Measurements from ENCODE around the gene PSMG3.

The PSMG3 gene

DNA sequence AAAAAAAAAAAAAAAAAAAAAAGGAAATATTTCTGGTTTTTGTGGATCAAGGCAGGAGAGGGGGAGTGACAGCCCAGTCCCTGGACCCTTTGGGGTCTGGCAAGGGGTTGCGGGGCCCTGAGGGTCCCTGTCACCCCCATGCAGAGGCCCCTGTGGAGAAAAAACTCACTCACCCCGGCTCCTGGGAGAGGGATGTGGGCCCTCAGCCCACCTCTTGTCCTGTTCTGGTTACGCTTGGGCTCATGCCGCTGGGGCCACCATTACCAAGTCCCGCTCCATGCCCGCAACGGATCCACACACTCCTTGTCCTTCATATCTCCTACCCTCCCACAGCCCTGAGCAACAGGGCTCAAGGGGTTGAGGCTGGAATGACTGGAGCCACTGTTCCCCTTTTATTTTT, 12.8 kb downstream of the PSMG3 start:
- TF ChIP-seq, protein P1, sequence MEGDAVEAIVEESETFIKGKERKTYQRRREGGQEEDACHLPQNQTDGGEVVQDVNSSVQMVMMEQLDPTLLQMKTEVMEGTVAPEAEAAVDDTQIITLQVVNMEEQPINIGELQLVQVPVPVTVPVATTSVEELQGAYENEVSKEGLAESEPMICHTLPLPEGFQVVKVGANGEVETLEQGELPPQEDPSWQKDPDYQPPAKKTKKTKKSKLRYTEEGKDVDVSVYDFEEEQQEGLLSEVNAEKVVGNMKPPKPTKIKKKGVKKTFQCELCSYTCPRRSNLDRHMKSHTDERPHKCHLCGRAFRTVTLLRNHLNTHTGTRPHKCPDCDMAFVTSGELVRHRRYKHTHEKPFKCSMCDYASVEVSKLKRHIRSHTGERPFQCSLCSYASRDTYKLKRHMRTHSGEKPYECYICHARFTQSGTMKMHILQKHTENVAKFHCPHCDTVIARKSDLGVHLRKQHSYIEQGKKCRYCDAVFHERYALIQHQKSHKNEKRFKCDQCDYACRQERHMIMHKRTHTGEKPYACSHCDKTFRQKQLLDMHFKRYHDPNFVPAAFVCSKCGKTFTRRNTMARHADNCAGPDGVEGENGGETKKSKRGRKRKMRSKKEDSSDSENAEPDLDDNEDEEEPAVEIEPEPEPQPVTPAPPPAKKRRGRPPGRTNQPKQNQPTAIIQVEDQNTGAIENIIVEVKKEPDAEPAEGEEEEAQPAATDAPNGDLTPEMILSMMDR (IDR thresholded peaks at IDR 0.05; ENCODE audit: insufficient read depth, low read length, missing control alignments), result no peak
- ChIA-PET CTCF (interaction anchor here (2.1 kb wide), 1 partner anchor 13 kb away, joined by 8 read pairs; no protein-coding TSS in a partner anchor), POLR2A (no interaction called here)
- H3K4me3 ChIP-seq (ENCODE audit: low read depth, low read length), result no peak overlapping the region
- DNase-seq (ENCODE audit: low read depth, low spot score), result no peak

DNA sequence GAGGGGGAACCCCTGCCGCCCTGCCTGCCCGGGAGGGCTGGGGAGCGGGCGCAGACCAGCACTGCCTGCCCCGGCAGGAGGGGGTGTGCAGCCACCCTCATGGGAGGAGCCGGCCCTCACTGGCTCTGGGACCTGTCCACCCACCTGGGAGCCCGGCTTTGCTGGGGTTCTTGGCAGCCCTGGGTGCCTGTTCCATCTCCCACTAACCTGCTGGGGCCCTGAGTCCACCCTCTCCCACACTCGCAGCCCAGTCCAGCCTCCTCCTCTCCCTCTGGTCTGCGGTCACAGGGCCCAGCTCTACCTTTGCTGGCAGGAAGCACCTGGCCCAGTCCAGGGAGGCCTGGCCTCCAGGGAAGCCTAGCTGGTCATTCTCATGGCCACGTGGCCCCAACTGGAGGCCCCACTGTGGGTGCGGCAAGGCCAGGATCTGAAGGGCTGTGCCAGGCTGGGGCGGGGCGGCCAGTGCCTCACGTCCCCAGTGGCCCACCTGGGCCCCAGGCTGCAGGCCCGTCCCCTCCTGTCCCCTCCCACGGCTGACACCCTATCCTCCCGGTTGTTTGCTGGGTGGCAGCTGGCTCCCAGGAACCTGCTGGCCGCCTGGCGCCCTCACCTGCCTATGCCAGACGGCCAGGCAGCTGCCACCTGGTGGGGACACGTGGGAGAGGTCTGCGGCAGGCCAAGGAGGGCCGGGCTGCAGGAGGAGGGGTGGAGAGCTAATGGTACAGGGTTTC, 13.9 kb downstream of the PSMG3 start, which contains the start of gene TMEM184A:
TSS of gene TMEM184A (minus strand) at position 393 of the 731 bp plus-strand sequence. CDS start 721 bp downstream, outside the sequence.
- CTCF ChIA-PET, result interaction anchor here (0.9 to 2.1 kb wide), 5 partner anchors 12 to 52 kb away, joined by 3 to 8 read pairs (median 5); no protein-coding TSS in a partner anchor
- POLR2A ChIA-PET, result interaction anchor here (1.2 kb wide), 1 partner anchor 97 kb away, joined by 3 read pairs; the partner anchor contains the start of gene MICALL2
- TF ChIP-seq, protein P1 (IDR thresholded peaks at IDR 0.05; ENCODE audit: insufficient read depth, low read length, missing control alignments), result peak; percentile 35
- H3K4me3 ChIP-seq (ENCODE audit: low read depth, low read length), result 0 out of 2 replicates have a peak within 1 kb of the TSS, but pooled peaks have one; percentile 6
- DNase-seq (ENCODE audit: low read depth, low spot score), result no peak

DNA sequence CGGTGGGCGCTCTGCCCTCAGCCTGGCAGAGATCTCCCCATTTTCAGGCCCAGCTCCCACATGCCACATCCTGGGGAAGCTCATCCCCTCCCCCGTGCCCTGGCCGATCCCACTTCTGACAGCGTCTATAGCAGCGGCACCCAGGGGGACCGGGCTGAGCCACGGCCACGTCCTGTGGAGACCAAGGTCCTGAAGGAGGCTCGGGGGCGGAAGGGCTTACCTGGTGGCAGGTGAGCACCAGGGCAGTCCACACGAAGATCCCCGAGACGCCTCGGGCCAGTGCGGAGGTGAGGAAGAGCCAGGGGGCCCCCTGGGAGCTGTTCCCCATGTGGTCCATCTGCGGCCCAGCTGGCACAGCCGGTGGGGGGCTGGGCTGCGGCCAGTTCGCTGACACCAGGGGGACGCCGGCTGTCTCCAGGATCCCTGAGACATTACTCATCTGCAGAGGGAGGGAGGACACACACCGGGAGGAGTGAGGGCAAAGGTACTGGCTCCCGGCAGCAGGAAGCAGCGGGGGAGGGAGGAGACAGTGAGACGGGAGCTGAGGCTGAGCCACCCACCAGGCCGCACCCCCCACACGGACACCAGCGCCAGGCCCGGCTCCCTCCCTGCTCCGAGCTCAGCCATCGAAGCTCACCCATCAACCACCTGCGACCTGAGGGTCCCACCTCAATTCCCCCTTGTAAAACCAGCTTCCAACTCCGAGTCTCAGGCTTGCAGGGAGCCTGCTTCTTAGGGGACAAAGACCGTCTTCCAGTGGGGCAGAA, 14.6 kb downstream of the PSMG3 start:
- ChIA-PET CTCF (interaction anchor here (0.9 to 2.1 kb wide), 6 partner anchors 12 to 52 kb away, joined by 3 to 8 read pairs (median 5); no protein-coding TSS in a partner anchor), POLR2A (interaction anchor here (1.2 to 1.3 kb wide), 2 partner anchors 18 to 96 kb away, joined by 3 read pairs; partner anchors contain the start of gene MICALL2)
- TF ChIP-seq, protein P1 (IDR thresholded peaks at IDR 0.05; ENCODE audit: insufficient read depth, low read length, missing control alignments), result no peak
- DNase-seq (ENCODE audit: low read depth, low spot score), result peak; percentile 36
- 0 out of 2 replicates have a peak overlapping the region, but pooled peaks have one; percentile 6 for H3K4me3 ChIP-seq (ENCODE audit: low read depth, low read length)

DNA sequence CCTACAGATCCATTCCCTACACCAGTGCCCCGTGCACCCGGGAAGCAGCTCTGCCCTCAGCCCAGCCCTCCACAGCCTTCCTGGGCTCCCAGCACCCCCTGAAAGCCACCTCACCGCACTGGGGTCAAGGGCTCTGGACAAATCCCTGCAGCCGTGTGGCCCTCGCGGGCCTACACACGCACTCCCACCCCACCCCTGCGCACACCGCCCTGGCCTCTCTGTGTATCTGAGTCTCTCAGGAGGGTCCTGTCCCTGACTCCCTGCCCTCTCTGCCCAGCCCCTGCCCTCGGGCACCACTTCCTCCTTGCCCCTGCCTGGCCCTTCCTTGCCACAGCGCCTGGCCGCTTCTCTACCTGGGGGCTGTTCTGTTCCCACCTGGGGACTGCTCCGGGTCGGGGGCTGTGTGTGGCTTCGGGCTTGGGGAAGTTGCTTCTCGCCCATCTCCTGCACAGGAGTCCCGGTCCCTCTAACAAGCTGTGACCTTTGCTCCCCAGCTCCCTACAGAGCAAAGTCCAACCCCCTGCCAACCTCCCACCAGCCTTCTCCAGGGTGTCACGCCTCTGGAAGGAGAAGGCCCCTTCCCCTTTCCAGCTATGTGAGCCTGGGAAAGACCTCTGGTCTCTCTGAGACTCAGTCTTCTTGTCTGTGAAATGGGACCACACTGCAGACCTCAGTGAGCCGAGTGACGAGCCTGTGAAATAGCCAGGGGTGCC, 15.3 kb downstream of the PSMG3 start:
- TF ChIP-seq, protein P1 (IDR thresholded peaks at IDR 0.05; ENCODE audit: insufficient read depth, low read length, missing control alignments), result no peak
- DNase-seq (ENCODE audit: low read depth, low spot score), result no peak
- no peak overlapping the region for H3K4me3 ChIP-seq (ENCODE audit: low read depth, low read length)
- ChIA-PET POLR2A (interaction anchor here (1.2 to 1.3 kb wide), 2 partner anchors 17 to 95 kb away, joined by 3 read pairs; partner anchors contain the start of gene MICALL2), CTCF (interaction anchor here (1.0 to 2.1 kb wide), 5 partner anchors 11 to 48 kb away, joined by 3 to 8 read pairs (median 5); no protein-coding TSS in a partner anchor)

DNA sequence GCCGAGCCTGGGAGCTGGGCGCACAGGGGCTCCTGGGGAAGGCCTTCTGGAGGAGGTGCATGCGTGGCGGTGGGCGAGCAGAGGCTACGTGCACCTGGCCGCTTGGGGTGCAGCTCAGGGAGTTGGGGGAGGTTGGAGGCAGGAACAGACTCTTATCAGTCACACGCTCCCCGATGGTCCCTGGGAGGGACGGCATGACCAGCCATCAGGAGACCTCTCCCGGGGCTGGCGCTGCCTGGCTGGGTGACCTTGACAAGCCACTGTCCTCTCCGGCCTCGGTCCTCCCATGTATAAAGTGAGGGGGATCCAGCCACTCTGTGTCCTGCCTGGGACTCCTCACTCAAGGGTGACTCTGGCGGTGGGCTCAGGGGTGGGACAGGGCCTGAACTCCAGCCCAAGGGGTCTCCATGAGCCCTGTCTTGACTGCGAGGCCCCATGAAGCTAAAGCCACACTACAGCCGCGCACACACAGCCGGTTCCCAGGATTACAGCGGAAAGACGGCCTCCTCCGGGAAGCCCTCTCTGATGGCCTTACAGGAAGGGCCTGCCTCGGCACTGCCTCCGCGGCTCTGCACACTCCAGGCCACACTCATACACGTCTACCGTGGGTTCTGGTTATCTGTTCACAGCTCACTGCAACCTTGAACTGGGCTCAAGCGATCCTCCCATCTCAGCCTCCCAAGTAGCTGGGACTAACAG, 16.2 kb downstream of the PSMG3 start:
- CTCF ChIA-PET, result no interaction called here
- H3K4me3 ChIP-seq (ENCODE audit: low read depth, low read length), result no peak overlapping the region
- POLR2A ChIA-PET, result no interaction called here
- TF ChIP-seq, protein P1 (IDR thresholded peaks at IDR 0.05; ENCODE audit: insufficient read depth, low read length, missing control alignments), result no peak
- no peak for DNase-seq (ENCODE audit: low read depth, low spot score)
